Measurements from ENCODE around the gene SAXO2.
"Not testable (repeated sequence)": the region's sequence is repeated elsewhere in the genome, so short reads cannot be mapped to it uniquely, and the experiment has no call there.

SAXO2 gene

GRCh38 chr15:82314769-82315518 lies 52.3 kb downstream of the SAXO2 start:
- no peak for DNase-seq

- no peak for DNase-seq
Measured at GRCh38 chr15:82315519-82316246, 53.1 kb downstream of the SAXO2 start.

DNA sequence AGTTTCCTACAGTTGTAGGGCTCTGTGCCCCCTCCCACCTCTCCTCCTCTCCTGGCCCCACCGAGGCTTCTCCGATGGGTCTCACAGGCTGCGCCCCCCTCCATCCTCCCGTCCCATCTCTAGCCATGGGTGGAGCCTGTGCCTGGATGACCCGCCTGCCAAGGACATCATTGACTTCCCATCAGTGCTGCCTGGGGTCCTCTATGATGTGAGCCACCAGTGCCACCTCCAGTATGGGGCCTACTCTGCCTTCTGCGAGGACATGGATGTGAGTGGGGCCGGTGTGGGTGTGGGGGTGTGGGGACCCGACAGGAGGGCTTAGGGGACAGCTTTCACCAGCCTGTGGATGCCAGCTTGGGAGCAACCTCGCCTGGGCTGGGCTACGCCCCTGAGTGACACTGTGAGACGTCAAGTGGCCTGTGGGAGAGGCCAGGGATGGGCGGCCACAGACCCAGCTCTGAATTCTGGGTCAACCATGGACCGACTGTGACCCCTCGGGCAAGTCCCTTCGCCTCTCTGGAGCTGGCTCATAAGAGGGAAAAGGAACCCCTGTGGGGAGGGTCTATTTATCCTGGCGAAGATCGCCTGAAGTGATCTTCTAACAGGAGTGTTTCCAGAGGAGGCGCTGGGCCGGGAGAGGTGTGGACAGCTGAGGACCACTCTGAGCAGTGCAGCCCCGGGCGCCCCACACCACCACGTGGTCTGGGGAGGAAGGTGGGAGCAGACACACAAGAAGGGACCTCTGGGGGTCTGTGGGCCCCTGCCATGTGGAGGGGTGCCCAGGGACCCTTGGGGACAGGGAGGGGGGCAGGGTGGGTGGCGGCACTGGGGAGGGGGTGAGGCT lies 53.9 kb downstream of the SAXO2 start:
- DNase-seq = not testable (repeated sequence)

DNA sequence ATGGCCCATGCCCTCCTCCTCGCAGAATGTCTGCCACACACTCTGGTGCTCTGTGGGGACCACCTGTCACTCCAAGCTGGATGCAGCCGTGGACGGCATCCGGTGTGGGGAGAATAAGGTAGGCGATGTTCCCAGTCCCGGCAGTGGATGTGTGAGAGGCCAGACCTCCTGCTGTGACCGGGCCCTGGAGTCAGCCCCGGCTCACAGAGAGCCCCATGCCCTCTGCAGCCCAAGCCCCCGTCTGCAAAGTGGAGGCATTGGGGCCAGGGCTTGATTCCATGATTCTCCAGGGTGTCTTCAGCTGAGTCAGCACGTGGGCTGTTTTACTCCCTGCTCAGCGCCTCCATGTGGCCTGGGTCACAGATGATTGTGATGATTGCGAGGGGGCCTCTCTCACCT lies 54.5 kb downstream of the SAXO2 start:
- DNase-seq = no peak

GRCh38 chr15:82317516-82317915 lies 54.9 kb downstream of the SAXO2 start:
- not testable (repeated sequence) for DNase-seq

- DNase-seq = not testable (repeated sequence)
Measured at GRCh38 chr15:82318281-82318680, 55.7 kb downstream of the SAXO2 start.

- not testable (repeated sequence) for DNase-seq
Measured at GRCh38 chr15:82319522-82320278, 57.1 kb downstream of the SAXO2 start.

- DNase-seq = not testable (repeated sequence)
Measured at GRCh38 chr15:82320861-82321260, 58.2 kb downstream of the SAXO2 start.

DNA sequence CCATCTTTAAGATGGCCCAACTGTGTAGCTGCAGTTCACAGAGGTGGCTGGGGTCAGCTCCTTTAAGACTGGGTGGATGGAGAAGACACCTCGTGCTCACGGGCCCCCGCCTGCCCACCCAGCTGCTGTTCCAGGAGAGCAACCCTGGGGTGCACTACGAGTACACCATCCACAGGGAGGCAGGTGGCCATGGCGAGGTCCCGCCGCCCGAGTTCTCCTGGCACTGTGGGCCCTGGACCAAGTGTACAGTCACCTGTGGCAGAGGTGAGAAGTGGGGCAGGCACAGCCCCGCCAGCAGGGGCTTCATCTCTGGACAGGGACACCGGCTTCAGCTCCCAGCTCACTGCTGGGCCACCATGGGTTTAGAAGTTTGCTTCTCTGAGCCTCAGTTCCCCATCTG lies 59.9 kb downstream of the SAXO2 start:
- not testable (repeated sequence) for DNase-seq

DNA sequence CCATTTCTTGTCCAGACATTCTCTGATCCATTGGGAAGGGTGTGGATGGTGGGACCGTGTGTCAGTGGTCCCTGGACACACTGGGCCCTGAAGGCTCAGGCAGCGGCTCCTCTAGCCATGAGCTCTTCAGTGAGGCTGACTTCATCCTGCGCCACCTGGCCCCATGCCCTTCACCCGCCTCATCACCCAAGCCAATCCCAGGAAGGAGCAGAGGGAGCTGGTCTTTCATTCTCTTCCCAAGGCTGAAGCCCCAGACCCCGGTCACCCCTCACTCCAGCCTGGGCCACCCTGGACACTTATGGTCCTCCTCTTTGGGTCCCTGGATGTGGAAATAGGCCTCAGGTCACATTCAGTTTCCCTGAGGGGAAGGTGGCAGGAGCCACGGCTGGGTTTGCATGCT lies 62.2 kb downstream of the SAXO2 start:
- DNase-seq = not testable (repeated sequence)

DNA sequence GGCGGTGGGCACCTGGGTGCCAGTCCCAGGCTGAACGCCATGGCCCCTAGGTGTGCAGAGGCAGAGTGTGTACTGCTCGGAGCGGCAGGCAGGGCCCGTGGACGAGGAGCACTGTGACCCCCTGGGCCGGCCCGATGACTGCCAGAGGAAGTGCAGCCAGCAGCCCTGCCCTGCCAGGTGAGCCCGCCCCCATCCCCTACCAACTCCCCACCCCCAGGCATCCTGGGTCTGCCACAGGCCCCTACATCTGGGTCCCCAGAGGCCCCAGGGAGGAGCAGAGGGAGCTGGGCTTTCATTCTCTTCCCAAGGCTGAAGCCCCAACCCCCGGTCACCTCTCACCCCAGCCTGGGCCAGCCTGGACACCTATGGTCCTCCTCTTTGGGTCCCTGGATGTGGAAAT lies 63.0 kb downstream of the SAXO2 start:
- DNase-seq = not testable (repeated sequence)

DNA sequence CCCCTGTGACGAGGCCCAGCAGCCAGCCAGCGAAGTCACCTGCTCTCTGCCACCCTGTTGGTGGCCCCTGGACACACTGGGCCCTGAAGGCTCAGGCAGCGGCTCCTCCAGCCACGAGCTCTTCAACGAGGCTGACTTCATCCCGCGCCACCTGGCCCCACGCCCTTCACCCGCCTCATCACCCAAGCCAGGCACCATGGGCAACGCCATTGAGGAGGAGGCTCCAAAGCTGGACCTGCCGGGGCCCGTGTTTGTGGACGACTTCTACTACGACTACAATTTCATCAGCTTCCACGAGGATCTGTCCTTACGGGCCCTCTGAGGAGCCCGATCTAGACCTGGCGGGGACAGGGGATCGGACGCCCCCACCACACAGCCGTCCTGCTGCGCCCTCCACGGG lies 64.3 kb downstream of the SAXO2 start:
- DNase-seq = not testable (repeated sequence)

GRCh38 chr15:82327372-82327771 lies 64.8 kb downstream of the SAXO2 start:
- DNase-seq = not testable (repeated sequence)

DNA sequence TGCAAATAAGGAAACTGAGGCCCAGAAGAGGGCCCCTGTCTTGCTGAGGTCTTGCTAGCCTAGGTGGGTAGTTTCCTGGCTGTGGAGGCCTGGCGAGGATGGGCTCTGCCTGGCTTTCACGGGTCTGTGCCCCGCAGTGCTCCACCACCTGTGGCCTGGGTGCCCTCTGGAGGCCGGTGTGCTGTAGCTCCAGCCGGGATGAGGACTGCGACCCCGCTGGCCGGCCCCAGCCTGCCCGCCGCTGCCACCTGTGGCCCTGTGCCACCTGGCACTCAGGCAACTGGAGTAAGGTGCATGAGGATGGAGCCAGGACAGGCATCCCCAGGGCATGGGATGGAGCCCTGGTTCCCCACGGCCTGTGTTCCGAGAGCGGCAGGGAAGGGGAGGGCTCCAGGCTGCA lies 66.4 kb downstream of the SAXO2 start:
- not testable (repeated sequence) for DNase-seq

- not testable (repeated sequence) for DNase-seq
Measured at GRCh38 chr15:82330921-82331320, 68.3 kb downstream of the SAXO2 start.

- not testable (repeated sequence) for DNase-seq
Measured at GRCh38 chr15:82331576-82332304, 69.1 kb downstream of the SAXO2 start.

DNA sequence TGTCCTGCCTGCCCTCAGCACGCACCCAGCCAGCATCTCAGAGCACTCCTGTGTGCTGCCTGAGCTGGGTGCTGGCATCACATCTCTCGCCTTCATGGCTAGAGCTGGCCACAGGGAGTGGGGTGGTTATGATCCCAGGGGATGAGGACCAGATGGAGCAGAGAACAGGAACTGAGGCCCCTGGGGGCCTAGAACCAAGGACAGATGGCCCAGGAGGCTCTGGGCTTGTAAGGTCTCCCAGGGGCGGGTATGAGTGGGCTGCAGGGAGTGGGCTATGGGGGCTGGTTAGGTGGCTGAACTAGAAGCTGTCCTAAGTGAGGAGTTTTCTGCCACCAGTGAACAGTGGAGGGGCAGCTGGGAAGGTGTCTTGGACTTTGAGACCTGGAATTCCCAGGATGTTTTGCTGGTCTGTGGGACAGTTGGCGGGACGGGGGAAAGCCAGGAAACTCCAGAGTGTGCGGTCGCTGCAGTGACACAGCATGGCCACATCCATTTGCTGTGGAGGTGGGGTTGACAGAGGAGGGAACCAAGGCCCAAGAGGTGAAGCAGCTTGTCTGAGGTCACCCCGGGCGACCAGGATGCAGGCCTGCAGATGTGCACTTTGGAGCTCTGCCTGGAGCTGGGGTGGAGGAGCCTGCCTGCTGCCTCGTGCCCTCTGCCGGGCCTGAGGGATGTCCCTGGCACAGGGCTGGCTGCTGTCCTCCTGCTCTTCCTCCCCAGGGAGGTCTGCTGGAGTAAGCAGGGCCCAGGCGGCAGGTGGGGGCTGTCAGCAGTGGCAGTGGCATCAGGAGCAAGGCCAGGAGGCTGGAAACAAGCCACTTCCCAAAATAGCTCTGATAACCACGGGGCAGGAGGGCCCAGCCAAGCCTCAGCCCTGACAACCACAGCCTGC lies 70.3 kb downstream of the SAXO2 start:
- DNase-seq = not testable (repeated sequence)

DNA sequence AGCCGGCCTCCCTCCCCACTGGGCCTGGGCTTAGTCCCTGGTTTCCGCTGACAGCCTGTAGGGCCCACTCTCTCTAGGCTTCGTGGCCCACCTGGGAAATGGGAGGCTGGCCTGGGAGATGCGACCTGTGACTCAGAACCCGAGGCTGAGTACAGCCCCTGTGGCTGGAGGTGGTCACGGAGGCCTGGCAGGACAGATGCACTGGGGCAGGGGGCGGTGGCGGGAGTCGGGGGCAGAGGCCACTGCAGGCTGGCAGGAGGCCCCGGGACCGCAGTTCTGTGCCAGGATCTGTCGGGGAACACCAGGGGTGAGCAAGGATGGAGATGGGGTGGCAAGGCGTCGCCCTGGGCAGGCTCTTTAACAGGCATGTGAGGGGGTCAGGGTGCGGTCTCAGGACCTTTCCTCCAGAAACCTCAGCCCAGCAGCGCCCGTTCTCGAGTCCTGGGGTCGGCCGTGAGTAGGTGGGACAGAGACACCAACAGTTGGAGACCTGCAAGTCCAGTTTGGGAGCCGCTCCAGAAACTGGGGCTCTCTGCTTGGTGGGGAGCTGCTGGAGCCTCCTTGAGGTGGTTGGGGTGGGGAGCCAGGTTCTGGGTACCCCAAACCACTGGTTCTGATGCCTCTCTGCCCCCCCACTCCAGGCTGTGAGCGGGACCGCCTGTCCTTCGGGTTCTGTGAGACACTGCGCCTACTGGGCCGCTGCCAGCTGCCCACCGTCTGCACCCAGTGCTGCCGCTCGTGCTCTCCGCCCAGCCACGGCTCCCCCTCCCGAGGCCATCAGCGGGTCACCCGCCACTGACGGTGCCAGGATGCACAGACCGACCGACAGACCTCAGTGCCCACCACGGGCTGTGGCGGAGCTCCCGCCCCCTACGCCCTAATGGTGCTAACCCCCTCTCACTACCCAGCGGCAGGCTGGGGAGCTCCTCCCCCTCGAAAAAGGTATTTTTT lies 71.3 kb downstream of the SAXO2 start:
- DNase-seq = not testable (repeated sequence)
